IPS-11a (cell line): ENCODE results near the gene SSNA1.

ENCODE experiments used
- H3K4me3 ChIP-seq: one replicate; pipeline ENCODE4 v1.5.1; 2013; ENCODE audit warnings: low read depth, low read length, control low read depth

The SSNA1 gene

GRCh38 chr9:137229903-137230704, 41.6 kb downstream of the SSNA1 start:
- no peak overlapping the region for H3K4me3 ChIP-seq

DNA sequence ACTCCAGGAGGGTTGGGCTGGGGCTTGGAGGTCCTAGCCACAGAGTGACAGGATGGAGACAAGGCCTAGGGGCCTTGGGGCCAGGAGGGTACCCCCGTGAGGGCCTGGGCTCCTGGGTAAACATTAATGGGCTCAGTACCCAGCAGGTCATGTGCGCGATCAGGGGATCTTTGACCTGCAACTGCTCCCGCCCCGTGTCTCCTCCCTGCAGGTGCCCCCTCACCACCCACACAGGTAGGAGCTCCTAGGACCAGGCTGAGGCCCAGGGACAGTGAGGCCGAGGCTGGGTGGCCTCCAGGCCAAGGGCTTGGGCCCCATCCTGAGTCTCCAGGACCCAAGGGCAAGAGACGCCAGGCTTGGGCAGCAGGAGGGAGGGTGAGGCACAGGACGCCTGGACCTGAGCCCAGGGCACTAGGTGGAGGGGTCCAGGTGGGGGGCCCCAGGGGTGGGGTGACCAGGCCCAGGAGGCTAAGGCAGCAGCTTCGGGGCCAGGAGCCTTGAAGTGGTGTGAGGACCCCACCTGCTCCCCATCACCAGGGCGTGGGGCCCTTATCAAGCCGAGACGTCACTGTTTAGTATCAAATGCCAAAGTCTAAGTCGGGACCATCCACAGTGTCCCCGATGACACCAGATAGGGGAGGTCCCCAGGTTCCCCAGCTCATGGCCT, 42.4 kb downstream of the SSNA1 start, which contains the start of gene SLC34A3:
Gene SLC34A3 (plus strand): TSS at position 197 of the 667 bp plus-strand sequence. CDS start 802 bp downstream, outside the sequence.
- H3K4me3 ChIP-seq = no peak within 1 kb of the TSS

GRCh38 chr9:137231372-137232039, 43.0 kb downstream of the SSNA1 start:
- no peak overlapping the region for H3K4me3 ChIP-seq

- H3K4me3 ChIP-seq = no peak overlapping the region
These were observed 43.6 kb downstream of the SSNA1 start for GRCh38 chr9:137232101-137232500.

- no peak overlapping the region for H3K4me3 ChIP-seq
These were observed 44.0 kb downstream of the SSNA1 start for GRCh38 chr9:137232510-137232909.

GRCh38 chr9:137233143-137233980, 44.9 kb downstream of the SSNA1 start:
- H3K4me3 ChIP-seq = no peak overlapping the region

GRCh38 chr9:137234055-137234697, 45.7 kb downstream of the SSNA1 start:
- H3K4me3 ChIP-seq = no peak overlapping the region

DNA sequence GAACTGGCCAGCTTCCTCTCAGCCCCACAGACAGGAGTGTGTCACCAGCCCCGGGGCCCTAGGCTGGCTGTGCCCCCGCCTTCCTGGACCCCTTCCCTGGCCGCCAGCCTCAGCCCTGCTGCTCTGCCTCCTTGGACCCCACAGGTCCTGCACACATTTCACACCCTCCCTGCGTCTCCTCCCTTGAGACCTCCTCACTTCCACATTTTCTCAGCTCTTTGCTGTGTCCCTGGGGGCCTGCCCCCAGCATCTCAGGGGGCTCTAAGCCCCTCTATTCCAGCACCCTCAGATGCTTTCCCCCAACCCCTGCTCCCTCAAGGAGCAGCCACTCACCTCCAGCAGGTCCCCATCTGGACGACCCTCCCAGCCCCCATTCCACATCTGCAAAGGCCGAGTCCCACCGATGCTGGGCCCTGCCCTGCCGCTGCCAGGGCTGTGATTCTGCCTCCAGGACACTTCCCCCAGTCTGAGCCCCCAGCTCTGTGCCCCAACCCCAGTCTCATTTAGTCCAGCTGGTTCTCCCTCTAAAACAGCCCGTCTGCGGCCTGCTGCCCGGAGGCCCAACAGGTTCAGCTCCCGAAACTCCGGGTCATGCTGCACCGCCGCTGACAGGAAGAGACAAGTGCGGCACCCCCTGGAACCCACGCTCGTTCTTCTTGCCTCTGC, 46.4 kb downstream of the SSNA1 start:
- H3K4me3 ChIP-seq = no peak overlapping the region

DNA sequence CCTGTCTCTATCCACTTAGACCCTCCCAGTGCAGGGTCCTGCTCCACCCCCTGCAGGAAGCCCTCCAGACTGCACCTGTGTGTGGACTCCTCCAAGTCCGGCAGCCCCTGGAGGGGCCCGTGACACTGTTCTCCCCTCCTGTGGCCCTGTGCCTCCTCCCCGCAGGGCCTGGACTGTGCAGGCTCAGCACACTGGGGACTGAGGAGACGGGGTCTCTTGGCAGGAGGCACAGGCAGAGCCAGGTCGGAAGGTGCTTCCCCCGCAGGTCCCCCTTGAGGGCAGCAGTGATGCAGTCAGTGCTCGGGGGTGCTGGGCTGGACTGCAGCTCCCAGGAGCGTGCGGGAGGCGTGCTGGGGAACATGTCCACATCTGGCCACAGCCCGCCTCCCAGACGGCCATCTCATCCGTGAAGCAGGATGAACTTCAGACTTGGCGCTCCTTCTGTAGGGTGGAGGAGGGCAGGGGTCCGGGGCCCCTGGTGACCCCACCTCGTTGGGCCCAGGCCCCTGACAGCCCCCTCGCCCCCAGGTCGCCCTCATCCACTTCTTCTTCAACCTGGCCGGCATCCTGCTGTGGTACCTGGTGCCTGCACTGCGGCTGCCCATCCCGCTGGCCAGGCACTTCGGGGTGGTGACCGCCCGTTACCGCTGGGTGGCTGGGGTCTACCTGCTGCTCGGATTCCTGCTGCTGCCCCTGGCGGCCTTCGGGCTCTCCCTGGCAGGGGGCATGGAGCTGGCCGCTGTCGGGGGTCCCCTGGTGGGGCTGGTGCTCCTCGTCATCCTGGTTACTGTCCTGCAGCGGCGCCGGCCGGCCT, 47.2 kb downstream of the SSNA1 start:
- H3K4me3 ChIP-seq = no peak overlapping the region

DNA sequence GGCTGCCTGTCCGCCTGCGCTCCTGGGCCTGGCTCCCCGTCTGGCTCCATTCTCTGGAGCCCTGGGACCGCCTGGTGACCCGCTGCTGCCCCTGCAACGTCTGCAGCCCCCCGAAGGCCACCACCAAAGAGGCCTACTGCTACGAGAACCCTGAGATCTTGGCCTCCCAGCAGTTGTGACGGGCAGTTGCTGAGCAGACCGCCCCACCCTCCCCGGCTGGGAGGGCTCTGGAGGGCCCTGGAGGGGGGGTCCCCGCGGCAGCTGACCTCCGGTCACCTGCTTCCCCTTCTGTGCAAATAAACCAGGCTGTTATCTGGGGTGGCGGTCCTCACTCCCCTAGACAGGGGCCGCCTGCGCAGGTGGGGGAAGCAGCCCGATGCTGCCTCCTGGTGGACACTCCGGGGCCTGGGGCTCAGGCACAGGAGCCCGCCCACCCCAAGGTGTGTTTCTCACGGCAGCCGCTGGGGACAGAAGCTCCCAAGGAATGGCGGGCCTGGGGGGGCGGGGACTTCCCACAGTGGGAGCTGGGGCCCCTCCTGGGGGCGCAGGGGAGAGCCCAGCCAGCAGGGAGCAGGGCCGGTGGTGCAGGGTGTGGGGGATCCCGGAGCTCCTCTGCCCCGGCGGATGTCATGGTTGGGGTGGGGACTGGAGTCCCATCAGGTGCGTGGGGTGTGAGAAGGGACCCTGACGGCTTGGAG, 47.9 kb downstream of the SSNA1 start:
- H3K4me3 ChIP-seq = no peak overlapping the region

DNA sequence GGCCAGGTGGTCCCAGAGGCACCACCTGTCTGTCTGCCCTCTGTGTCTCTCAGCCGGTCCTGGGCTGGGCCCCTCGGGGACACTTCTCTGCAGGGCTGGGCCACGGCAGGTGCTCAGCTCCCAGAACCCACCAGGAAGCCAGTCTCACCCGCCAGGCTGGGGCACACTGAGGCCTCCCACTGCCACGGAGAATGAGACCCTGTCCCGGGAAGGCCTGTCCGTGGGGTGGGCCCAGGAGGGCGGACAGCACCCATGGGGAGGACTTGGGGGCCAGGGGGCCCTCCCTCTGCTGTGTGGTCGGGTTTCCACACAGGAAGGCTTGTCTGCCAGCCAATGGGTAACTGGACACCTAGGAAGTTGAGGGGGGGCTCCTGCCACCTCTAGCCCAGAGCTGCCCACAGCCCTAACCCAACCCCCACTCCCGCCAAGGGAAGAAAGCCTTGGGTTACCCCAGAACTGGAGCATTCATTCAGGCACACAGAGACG, 48.5 kb downstream of the SSNA1 start:
- H3K4me3 ChIP-seq = no peak overlapping the region

DNA sequence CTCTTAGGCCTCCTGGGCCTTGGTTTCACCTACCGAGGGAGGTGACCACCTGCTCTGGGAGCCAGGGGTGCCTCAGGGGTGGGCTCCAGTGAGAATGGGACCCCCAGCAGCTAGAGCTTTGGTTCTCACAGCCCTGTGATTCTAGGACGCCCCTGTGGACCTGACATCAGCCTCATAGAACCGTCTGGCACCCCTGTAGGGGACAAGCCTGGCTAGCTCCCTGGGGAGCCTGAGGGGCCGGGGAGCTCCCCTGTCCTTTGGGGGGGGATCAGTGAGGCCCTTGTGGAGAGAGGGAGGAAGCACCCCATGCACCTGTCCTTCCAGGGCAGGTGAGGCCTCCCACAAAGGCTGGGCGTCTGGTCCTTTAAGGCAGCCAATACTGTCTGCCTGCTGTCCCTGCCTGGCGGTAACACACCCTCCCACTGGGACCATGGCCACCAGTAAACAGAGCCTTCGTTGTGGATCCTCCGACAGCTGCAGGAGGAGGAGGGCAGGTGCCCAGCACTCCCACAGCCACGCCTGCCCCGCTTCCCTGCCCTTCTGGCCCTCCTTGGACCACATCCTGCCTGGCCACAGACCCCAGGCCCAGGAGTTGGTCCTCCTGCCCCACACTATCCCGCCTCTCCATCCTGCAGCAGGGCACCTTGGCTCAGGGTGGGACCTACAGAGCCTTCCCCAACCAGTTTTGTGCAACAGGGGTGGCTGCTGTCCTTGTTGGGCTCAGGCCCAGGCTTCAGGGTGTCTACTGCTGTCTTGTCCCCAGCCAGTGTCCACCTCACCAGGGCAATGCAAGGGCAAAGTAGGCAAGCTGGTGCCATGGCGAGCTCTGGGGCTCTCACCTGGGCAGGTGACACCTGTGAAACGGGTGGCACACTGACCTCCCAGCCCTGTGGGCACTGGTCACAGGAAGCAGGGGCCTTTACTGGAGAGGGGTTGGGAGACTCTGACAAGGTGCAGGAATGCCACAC, 49.6 kb downstream of the SSNA1 start:
- no peak overlapping the region for H3K4me3 ChIP-seq

DNA sequence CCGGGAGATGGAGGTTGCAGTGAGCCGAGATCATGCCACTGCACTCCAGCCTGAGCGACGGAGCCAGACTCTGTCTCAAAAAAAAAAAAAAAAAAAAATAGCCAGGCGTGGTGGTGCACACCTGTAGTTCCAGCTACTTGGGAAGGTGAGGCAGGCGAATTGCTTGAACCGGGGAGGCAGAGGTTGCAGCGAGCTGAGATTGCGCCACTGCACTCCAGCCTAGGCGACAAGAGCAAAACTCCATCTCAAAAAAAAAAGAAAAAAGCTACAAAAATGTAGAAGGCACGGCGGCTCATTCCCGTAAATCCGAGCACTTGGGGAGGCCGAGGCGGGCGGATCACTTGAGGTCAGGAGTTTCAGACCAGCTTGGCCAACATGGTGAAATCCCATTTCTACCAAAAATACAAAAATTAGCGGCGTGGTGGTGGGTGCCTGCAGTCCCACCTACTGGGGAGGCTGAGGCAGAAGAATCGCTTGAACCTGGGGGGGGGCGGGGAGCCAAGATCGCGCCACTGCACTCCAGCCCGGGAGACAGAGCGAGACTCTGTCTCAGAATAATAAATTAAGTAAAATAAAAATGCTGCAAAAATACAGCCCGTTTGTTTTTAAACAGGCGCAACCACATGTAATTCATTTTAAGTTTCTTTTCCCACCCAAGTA, 51.2 kb downstream of the SSNA1 start:
- peak overlapping the region; percentile 69 for H3K4me3 ChIP-seq
